Dermis microvascular lymphatic vessel endothelial cell (primary cell): ENCODE measurements around the gene RPSA. TPM values are rescaled to one million over a fixed set of nuclear protein-coding genes. Genes with fewer than 3 reads are reported as not detected.
"Not testable (repeated sequence)": the region's sequence is repeated elsewhere in the genome, so short reads cannot be mapped to it uniquely, and the experiment has no call there.

Experiments used
- DNase-seq, 2 donors: peaks; one replicate each; pipeline versions ENCODE4 v3.0.0 to v3.0.0-alpha.2; 2010; ENCODE audit warnings: low read depth in 2 of 2
- total RNA-seq: library from RNA; depleted of rRNA; stranded (reverse); fragments of >200 nt; gene quantifications from 2 replicates; pipeline ENCODE4 v1.2.1, GENCODE V29; 2014

RPSA gene
- total RNA-seq, 1 donor from 2014 or later: 1,204 TPM

DNA sequence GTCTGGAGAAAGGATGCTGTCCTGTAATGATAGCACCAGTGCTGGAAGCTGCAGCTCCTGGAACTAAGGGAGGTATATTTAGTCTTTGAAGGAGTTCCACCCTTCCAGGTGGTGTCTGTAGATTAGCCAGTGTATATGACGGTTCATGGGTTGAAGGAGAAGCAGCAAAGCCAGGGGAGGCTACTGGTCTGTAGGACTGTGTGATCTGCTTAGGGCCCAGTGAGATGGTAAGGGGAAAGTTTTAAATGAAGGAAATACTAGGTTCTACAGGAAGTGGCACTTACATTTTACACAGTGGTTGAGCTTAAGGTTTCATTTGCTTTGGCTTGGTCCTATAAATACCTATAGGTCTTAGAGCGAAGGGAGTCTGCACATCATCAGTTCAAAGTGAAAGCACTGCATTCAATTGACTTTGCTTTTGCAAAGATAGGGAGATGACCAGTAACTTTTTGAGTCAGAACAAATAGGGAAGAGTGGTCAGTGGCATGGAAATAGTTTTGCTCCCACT, 17.7 kb upstream of the RPSA start:
- no peak for DNase-seq

DNA sequence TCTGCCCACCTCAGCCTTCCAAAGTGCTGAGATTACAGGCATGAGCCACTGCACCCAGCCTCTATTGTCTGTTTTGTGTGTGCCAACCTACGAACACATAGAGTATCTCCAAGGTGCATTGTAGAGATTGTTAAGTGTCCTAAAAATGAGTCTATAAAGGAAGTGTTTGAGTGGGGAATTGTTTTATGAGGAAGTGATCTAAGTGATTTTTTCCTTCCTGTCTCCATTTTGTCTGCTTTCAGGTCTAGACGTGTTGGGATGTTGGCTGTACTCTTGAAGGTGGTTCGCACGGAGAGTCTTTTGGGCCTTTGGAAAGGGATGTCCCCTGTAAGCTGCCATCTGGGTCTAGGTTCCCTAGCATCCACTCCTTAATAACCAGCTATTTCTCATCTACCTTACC, 16.3 kb upstream of the RPSA start:
- DNase-seq: peak in 1 of 2 donors; percentile 29

DNA sequence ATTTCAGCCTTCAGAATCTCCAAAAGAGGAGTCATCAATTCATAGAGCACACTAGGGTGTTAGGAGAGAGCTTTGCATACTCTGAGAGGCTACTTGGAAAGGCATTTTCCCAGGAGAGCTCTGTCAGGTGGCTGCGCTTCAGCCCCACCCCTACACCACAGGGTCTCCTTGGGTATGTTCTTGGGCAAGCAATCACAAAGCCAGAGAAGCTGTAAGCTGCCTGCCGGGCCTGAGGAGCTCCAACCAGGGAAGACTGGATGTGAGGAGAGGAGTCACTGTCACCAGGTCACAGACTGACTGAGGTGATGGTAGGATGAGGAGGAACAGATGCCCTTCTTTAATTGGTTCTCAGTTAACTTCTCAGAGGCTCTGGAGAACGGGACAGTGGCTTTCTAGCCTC, 9.8 kb upstream of the RPSA start:
- no peak for DNase-seq

- no peak for DNase-seq
These were observed 7.8 kb upstream of the RPSA start for GRCh38 chr3:39398700-39399099.

- DNase-seq: no peak
These were observed 4.5 kb upstream of the RPSA start for GRCh38 chr3:39401983-39402382.

GRCh38 chr3:39404943-39405686, 1.4 kb upstream of the RPSA start:
- DNase-seq: no peak

GRCh38 chr3:39405687-39406367, 693 bp upstream of the RPSA start:
- DNase-seq: no peak

DNA sequence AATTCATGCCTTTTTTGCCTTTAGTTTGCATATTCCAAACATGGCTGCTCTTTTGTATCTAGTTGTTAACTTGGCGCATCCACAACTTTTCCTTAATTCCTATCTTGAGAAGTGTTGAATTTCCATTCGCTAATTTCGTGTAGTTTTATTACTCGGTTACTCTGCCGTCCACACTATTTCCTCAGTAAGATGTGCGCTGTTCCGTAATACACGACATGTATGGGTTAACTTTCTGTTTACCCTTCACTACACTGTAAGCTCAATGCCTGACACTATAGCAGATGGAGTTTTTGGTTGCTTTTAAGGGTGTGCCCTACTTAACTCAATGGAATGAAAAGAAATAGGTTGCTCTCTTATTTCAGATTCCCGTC, 724 bp downstream of the RPSA start:
- peak in 1 of 2 donors; percentile 19 for DNase-seq

DNA sequence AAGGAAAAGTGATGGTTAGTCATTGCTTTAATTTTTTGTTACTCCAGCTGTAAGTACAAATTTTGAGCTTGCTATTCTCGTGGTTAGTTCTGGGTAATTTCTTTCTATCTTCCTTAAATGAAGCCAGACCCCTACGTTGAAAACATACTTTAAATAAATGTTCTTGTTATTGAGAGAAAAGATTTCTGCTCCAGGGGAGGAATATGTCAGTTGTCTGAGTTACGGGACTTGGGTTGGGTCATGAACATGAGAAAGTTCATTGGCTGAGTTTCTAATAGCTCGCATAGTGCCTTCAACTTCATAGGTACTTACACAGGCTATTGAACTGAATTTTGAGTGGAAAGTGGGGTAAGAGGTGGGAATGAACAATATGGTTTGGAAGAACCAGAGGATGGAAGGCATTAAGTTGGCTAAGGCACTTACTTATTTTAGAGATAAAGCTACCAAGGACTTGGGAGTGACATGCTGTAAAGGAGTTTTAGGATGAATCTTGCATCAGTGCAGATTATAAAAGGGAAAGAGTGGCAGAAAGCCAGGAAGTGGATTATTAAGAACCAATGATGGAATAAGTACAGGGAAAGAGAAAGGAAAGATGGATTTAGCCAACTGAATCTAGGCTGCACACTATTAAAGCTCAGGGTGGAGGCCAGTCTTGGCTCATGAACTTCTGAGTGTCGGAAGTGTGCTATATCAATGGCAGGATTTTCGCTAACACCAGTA, 1.4 kb downstream of the RPSA start:
- DNase-seq: no peak

DNA sequence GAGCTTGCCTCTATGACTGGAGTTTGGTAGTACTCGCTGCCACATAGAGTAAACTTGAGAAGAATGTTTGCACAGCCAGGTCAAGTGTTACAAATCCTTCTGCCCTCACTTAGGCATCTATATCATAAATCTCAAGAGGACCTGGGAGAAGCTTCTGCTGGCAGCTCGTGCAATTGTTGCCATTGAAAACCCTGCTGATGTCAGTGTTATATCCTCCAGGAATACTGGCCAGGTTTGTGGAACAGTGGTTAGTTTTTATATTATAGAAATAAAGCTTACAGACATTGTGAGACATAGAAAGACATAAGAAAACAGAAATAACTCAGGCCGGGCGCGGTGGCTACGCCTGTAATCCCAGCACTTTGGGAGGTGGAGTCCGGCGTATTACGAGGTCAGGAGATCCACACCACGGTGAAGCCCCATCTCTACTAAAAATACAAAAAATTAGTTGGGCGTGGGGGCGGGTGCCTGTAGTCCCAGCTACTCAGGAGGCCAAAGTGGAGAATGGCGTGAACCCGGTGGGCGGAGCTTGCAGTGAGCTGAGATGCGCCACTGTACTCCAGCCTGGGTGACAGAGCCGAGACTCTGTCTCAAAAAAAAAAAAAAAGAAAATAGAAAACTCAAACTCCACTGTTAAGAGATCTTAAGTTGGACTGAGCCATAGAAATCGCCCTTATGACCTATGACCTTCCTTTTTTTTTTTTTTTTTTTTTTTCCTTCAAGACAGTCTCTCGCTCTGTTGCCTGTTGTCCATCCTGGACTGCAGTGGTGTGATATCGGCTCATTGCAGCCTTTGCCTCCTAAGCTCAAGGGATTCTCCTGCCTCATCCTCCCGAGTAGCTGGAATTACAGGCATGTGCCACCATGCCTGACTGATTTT, 2.2 kb downstream of the RPSA start:
- no peak for DNase-seq

DNA sequence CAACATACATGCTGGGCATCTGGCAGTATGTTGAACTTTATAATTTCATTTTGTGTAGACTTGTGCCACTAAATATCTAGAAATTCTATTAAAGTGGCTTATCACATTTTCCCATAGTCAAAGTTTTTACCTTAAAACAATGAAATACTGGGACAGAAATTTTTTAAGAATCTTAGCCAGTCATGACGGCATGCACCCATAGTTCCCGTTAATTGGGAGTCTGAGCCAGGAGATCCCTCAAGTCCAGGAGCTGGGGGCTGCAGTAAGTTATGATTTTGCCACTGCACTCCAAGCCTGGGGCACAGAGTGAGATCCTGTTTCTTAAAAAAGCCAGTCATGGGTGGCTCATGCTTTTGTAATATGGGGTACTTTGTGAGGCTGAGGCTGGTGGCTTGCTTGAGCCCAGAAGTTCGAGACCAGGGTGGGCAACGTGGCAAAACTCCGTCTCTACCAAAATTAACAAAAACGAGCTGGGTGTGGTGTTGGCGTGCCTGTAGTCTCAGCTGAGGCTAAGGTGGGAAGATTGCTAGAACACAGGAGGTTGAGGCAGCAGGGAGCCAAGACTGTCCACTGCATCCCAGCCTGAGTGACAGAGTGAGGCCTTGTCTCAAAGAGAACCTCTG, 3.1 kb downstream of the RPSA start:
- no peak for DNase-seq

DNA sequence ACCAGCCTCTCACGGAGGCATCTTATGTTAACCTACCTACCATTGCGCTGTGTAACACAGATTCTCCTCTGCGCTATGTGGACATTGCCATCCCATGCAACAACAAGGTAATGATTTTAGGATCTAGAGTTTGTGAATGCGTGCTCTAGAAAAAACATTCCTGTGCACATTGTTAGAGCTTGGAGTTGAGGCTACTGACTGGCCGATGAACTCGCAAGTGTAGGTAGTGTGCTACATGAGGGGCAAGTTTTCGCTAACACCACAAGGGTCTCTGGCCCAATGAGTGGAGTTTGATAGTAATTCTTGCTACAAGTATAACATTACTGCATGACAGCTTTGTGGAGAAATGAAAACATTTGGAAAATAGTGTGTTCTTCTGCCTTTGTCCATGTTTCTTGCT, 4.4 kb downstream of the RPSA start:
- DNase-seq: no peak

- DNase-seq: no peak
These were observed 6.2 kb downstream of the RPSA start for GRCh38 chr3:39412668-39413260.

DNA sequence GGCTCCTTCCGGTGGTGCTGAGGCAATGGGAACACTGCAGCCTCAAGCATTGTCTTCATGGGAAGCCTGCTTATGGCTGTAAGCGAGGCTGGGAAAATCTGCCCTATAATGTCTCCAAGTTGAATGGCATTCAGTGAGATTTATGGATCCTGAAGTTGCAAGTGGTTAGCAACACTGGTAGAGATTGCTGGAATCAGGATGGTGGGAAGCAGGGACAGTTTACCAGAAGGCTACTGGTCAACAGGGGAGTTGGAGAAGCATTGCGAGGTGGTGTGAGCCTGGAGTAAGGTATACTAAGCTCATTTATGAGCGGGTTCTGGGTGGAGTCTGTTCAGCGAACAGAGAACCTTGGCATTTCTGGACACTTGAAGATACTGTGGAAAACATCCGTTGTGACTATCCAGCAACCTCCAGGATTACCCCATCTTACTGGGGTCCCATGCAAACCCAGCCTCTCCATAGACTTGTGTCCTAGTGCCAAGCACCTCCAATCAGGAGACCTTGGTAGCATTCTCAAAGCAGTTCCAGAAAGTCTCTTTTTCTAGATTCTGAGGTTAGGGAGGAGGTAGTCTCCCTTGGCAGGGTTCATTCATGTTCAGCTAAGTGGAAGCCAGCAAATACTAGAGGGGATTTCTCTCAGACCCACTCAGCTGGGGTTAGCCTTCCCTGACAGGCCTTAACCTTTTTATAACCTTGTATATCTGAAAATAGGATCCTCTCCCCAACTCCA, 7.3 kb downstream of the RPSA start:
- no peak for DNase-seq

DNA sequence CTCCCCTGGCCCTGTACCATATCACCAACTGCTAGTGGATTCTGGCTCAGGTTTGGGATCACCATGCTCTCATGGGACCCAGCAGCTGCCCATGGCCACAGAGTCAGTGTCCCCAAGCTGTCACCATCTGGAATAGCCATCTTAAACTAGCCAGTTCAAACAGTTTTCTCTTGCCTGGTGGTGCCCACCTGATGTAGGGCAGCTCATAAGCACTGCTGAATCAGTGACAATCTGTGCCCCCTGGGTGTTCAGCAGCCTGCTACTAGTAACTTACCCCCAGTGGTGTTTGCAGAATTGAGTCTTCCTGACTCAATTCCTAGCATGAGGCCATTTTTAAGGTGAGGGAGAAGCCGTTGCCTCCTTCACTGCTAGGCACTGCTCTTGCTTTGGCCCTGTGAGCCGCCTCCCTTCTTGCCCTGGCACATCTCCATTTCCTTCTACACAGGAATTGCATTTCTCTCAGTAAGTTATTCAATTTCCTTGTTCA, 7.9 kb downstream of the RPSA start:
- DNase-seq: no peak

DNA sequence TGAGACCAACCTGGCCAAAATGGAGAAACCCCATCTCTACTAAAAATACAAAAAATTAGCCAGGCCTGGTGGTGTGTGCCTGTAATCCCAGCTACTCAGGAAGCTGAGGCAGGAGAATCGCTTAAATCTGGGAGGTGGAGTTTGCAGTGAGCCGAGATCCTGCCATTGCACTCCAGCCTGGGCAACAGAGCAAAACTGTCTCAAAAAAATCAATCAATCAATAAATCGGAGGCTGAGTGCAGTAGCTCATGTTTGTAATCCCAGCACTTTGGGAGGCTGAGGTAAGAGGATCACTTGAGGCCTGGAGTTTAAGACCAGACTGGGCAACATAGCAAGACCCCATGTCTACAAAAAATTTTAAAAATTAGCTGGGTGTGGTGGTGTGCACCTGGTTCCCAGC, 8.8 kb downstream of the RPSA start:
- not testable (repeated sequence) for DNase-seq

DNA sequence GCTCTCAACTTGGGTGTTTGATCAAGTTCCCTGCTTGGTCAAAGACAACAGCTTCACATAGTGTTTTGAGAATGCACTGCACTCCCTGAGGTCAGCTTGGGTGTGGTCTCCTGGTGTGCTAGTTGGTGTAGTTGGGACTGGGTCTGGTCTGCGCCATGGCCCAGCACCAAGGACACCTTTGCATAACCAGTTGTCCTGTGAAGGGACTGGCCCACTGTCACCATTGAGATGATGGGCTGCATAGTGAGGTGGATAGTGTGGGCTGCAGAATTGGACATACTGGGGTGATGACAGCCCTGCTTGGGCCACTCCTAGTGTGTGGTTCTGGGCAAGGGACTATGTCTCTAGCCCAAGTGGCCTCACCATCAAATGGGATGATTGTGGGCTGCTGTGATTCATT, 9.5 kb downstream of the RPSA start:
- DNase-seq: no peak

DNA sequence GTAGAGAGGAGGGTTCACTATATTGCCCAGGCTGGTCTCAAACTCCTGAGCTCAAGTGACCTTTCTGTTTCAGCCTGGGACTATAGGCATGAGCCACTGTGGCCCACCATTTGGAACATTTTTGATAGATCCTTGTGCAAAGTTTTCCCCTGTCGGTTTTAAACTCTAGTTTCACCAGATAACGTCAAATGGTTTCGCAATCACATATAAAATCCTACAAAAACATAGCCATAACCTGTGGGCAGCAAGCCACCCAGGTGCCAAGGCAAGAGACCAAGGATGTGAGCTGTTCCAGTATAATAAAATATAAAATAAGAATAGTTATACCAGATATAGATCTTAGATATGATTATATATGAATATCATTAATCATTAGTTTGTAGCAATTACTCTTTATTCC, 10.5 kb downstream of the RPSA start:
- DNase-seq: not testable (repeated sequence)

GRCh38 chr3:39418556-39419225, 12.2 kb downstream of the RPSA start:
- not testable (repeated sequence) for DNase-seq
